C1 segment of cervical spinal cord (tissue), 14 donors: Measurements from ENCODE around the gene ARID1A.

Source experiments
- DNase-seq, 14 donors: peaks; one replicate each; lab custom pipeline; 2025; lab: John Stamatoyannopoulos, UW

ARID1A gene

DNA sequence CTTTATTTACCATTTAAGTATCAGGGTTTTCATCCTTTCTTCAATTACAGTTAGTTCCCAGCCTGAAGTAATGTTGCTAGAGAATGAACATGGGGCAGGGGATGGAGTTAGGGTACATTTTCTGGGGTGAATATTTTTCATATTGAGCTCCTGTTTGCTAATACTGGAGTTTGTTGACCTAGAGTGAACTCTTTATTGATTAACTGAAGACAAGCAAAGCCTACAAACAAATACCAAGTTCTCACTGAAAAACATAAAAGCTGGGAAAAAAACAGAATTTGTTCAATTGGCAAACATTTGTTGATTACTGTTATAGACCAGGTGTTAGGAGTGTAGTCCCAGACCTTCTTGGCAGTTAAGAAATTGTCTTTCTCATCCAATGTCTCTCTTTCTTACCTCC, 63.7 kb downstream of the ARID1A start:
- no peak for DNase-seq

DNA sequence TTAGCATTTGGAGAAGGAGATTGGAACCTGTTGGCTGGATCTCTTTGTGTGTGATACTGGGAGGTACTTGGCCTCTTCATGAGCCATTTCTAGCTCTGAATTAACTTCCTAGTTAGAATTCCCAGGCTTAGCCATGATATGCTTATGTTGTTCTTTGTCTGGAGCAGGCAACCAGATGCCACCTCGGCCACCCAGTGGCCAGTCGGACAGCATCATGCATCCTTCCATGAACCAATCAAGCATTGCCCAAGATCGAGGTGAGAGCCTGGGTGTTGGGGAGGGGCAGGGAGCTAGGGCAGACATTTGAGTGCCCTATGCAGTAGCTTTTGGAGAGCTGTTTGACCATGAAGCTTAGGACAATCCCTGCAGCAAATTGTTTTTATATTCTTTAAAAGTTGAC, 65.4 kb downstream of the ARID1A start:
- DNase-seq: peak in 3 of 14 donors; percentile 2 to 7 (median 5)

DNA sequence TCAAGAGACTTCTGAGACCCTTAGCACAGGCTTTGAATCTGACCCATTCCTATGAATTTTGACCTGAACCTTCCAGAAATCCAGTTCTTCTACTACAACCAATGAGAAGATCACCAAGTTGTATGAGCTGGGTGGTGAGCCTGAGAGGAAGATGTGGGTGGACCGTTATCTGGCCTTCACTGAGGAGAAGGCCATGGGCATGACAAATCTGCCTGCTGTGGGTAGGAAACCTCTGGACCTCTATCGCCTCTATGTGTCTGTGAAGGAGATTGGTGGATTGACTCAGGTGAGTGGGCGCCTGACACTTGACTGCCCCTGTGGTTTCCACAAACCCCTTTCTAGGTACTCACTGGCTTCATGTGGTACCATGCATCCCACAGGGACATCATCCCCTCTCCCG, 71.9 kb downstream of the ARID1A start:
- DNase-seq: no peak

DNA sequence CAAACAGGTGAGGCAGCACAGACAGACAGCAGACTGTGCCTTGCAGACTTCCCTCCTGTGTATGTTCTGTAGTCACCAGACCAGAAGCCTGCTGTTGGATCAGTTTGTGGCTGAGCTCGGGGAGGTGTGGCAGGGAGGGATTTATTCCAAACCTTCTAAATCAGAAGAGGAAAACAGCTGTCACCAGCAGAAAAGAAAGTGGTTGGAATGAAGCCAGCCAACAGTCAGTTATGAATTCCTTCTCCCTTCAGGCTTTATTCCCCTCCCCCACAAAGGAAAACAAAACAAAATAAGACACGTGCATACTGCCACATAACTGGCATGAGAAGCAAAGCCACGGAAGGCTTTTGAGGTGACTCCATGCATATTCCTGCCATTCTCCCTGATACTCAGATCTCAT, 72.9 kb downstream of the ARID1A start:
- DNase-seq: no peak

DNA sequence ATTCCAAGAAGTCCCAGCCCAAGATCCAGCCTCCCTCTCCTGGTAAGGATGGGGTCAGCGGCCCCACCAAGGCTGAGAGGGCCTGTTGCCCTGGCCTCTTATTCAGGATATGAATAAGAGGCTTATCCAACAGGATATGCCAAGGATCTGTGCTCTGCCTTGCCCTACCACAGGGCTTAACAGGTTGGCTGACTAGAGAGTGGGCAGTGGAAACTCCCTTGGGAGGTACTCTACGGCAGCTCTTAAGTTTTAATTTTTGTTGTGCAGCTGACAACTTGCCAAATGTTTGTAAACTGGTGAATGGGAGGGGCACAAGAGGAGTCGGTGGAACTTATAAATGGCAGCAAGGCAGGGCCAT, 75.4 kb downstream of the ARID1A start:
- DNase-seq: no peak

DNA sequence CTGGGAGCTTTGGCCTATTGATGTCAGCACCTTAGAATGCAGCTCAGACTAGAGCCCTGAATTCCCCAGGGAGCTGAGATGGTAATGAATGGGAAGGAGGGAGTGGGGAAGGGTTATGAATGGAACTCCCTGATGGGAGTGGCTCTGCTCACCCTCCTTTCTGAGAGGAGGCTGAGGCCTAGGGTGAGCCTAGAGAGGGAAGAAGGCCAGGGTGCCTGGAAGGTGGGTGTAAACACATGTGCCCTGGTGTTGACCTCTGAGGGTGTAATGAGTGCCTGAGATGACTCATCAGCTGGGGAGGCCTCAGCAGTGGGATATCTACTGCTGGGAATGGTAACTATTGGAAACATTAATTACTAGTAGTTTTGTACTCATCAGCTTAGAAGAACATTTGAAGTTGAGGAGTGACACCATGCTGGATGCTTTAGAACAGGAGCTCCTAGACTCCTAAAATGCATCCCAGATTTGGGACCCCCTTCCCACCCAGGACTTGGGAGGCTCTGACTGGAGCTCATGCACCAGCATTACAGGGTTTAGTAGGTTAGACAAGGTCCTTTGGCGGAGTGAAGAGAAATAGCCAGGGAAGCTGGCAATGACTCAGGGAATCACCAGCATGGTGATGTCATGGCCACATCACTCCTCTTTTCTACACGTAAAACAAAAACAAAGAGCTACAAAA, 76.0 kb downstream of the ARID1A start:
- peak in 3 of 14 donors; percentile 5 to 46 (median 38) for DNase-seq

DNA sequence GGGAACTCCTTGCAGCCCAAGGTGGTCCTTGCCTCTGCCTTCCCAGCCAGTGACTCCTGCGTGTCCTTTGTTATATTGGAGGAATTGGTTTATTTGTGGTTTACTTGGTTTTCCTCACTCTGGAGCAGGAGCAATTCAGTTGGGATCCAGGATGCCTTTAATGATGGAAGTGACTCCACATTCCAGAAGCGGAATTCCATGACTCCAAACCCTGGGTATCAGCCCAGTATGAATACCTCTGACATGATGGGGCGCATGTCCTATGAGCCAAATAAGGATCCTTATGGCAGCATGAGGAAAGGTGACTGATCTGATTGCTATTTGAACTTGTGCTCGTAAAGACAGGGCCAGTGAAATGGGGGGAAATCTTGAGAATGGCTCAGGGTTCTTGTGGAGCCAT, 76.9 kb downstream of the ARID1A start:
- no peak for DNase-seq

DNA sequence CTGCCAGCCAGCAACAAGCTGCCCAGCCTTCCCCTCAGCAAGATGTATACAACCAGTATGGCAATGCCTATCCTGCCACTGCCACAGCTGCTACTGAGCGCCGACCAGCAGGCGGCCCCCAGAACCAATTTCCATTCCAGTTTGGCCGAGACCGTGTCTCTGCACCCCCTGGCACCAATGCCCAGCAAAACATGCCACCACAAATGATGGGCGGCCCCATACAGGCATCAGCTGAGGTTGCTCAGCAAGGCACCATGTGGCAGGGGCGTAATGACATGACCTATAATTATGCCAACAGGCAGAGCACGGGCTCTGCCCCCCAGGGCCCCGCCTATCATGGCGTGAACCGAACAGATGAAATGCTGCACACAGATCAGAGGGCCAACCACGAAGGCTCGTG, 78.6 kb downstream of the ARID1A start:
- DNase-seq: no peak

DNA sequence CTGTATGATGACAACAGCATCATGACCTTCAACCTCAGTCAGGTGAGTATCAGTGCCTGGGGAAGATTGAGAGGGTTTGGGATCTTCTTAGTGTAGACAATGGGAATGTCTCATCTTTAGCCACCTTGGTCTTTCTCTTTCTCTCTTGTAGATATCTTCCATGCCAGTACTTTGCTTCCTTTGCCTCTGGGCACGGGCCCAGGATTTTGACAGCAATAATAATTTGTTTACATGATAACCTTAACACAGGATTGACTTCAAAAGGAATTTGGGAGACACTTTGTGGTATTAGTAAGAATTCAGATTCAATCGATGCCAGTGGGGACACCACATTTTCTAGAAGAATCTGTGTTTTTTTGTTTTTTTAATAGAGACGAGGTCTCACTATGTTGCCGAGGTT, 79.9 kb downstream of the ARID1A start:
- no peak for DNase-seq

DNA sequence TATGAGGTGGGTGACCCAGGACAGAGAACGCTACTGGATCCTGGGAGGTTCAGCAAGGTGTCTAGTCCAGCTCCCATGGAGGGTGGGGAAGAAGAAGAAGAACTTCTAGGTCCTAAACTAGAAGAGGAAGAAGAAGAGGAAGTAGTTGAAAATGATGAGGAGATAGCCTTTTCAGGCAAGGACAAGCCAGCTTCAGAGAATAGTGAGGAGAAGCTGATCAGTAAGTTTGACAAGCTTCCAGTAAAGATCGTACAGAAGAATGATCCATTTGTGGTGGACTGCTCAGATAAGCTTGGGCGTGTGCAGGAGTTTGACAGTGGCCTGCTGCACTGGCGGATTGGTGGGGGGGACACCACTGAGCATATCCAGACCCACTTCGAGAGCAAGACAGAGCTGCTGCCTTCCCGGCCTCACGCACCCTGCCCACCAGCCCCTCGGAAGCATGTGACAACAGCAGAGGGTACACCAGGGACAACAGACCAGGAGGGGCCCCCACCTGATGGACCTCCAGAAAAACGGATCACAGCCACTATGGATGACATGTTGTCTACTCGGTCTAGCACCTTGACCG, 83.4 kb downstream of the ARID1A start:
- DNase-seq: peak in 1 of 14 donors; percentile 0

DNA sequence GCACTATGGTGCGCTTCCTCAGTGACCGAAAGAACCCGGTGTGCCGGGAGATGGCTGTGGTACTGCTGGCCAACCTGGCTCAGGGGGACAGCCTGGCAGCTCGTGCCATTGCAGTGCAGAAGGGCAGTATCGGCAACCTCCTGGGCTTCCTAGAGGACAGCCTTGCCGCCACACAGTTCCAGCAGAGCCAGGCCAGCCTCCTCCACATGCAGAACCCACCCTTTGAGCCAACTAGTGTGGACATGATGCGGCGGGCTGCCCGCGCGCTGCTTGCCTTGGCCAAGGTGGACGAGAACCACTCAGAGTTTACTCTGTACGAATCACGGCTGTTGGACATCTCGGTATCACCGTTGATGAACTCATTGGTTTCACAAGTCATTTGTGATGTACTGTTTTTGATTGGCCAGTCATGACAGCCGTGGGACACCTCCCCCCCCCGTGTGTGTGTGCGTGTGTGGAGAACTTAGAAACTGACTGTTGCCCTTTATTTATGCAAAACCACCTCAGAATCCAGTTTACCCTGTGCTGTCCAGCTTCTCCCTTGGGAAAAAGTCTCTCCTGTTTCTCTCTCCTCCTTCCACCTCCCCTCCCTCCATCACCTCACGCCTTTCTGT, 84.6 kb downstream of the ARID1A start:
- peak in 4 of 14 donors; percentile 1 to 40 (median 26) for DNase-seq

DNA sequence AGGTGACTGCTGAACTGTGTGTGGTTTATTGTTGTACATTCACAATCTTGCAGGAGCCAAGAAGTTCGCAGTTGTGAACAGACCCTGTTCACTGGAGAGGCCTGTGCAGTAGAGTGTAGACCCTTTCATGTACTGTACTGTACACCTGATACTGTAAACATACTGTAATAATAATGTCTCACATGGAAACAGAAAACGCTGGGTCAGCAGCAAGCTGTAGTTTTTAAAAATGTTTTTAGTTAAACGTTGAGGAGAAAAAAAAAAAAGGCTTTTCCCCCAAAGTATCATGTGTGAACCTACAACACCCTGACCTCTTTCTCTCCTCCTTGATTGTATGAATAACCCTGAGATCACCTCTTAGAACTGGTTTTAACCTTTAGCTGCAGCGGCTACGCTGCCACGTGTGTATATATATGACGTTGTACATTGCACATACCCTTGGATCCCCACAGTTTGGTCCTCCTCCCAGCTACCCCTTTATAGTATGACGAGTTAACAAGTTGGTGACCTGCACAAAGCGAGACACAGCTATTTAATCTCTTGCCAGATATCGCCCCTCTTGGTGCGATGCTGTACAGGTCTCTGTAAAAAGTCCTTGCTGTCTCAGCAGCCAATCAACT, 85.5 kb downstream of the ARID1A start:
- no peak for DNase-seq

DNA sequence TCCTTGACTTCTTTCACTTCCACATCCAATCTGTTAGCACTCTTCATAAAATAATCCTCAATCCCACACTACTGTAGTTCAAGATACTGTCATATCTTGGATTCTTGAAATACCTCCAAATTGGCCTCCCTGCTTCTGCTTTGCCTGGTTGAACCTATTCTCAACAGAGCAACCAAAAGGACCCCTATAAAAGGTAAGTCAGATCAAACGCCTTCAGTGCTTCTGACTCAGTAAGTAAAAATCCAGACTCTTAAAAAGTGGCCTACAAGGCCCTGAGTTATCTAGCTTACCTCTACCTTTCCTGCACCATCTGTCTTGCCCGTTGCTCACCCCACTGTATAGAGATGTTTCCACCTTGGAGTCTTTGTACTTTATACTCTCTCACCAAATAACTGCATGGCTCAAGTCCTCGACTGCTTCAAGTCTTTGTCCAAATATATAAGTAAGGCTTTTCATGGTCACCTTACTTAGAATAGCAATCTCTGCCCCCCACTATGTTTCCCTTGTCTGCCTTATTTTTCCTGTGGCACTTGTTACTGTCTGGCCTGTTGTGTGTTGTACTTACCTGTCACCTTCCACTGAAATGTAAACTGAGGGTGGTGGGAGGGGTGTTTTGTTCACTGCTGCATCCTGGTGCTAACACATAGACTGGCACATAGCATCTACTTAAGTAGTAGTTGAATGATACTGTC, 86.9 kb downstream of the ARID1A start:
- DNase-seq: no peak

DNA sequence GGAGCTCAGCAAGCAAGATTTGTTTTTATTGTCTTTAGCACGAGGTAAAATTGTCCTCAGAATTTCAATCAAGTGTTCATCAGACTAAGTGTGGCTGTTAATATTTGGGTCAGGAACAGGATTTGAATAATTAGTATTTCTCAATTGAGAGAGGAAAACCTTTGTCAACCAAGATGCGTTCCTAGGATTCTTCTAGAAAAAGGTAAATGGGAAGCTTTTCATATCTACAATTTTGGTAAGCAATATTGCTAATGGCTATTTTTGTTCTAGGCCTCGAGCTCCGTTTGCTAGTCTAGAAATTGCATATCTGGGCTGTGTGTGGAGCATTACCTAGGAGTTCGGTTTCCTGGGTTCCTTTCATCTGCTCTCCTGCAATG, 87.8 kb downstream of the ARID1A start:
- no peak for DNase-seq

DNA sequence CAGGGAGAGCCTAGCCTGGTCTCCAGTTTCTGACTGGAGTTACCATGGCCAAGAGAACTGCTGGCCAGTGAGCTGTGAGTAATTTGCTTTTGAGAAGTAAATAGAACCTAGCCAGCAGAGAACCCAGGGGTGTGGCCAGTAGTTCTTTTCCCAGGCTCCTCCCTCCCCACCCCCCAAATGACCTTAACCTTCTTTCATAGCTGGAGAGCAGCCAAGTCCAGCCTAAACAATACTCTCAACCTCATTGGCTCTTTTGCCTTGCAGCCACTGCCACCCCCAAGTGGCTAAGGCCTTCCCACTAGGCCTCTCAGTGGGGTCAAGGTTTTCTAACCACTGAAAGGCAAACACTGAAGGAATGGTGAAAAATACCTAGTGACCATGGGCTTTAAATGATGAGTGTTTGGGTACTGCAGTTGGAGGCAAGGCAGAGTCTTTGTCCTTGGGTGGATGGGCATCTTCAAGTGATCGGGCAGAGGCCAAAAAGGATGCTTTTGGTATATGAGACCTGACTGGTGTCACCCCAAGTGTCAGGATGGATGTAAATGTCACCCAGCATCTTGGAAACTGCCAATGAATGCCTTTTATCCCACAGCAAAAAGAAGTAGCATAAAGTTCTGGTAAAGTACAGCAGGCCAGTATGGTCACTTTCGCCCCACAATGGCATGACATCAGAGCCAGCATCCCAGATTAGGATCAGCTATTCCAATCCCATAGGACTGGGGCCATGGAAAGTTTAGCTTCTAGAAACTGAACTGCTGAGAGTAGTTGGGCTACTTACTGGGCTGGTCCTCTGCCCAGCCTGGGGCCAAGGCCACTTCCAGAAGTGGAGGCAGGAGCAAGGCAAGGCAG, 88.4 kb downstream of the ARID1A start:
- DNase-seq: peak in 12 of 14 donors; percentile 8 to 78 (median 47)

DNA sequence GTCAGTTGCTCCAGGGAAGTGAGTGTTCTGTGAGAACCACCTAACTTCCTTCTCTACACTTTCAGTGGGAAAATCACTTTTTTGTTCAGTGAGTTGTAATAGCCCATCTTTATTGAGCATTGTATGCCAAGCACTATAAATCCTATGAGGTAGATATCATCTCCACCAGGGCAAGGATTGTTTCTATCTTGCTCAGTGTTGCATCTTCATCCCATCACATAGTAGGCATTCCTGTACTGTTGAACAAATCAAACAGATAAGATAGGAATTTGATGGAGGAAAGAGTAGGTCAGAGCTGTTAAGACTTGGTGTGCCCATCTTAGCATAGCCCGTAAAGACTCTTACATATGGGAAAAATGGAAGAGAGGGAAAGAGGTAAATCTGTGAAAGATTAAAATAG, 89.1 kb downstream of the ARID1A start:
- no peak for DNase-seq

DNA sequence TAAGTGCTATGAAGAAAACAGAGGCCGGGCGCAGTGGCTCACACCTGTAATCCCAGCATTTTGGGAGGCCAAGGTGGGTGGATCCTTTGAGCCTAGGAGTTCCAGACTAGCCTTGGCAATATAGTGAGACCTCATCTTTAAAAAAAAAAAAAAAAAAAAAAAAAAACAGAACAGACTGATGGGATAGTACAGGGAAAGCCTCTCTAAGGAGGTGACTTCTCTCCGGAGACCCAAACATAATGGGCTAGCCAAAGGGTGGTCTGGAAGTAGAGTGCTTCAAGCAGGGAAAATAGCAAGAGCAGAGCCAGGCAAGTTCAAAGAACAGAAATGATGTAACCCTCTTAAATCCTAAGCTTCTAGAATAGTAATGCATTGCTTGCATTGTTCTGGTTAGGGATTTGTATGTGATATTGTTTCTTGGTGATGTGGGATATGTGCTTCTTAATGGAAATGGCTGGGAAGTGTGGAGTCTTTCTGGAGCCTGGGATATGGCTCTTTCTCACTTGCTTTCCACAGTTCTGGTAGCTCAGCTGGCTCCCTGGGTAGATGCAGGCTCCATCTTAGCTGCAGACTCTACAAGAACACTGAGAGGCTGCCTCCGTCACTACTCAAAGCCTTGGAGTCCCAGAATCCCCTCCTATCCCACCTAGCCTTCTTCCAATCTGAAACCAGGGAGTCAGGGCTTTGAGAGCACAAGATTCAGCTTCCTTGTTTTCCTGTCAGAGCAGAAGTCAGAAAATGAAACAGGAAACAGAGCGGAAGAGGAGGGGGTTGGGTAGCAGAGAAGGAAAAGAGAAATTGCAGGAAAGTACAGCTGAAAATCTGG, 90.0 kb downstream of the ARID1A start:
- DNase-seq: peak in 10 of 14 donors; percentile 17 to 41 (median 26)

DNA sequence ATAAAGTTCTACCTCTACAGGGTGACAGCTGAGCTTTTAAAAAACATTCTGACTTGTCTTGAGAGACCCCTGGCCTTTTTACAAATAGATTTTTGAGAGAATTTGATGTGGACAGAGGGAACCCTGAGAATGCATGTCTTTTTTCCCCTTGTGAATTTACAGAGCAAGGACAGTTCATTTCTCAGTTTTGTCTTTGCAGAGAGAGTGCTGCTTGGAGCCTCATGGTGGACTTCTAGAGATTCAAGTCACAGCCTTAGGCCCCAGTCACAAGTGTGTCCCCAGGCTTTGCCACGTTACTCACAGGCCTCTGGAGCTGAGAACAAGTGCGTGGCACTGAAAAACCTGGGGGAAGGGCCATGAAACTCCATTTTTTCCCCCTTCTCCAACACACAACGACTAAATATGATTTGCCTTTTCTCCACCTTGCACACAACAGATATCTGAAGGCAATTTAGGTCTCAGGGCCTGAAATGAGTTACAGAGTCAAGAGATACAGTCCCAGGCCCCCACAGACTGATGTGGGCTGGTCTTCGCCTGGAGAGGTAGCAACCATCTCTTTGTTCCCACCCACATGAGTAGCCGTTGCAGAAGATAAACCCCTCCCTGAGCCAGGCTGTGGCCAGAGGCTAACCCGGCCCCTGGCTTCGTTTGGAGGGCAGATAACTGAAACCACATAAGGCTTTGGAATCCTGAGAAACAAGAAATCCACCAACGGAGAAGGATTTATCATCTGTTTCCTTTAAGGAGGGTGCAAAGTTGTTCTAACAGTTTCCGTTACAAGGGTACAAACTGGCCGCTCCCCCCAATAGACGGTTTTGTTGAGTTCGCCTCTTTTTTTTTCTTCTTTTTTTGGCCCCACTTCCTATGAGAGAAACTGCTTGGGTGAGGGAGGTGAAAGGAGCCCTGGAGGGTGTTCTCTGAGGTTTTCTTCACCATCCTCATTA, 90.9 kb downstream of the ARID1A start:
- DNase-seq: peak in 11 of 14 donors; percentile 27 to 51 (median 40)

DNA sequence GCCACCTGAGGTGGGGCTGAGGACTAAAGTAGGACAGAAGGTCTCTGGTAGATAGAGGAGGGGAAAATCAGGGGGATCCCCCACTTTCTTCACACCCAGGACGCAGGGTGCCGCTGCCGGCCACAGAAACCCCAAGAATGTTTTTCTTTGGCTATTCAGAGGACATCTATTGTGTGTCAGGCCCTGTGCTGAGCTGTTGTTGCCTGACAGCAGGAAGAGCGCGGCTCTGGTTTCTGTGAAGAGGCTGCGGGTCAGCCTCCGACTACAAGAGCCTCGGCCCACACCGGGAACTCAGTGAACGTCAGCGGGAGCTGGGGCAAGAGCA, 91.5 kb downstream of the ARID1A start:
- DNase-seq: peak in 1 of 14 donors; percentile 37
